ENCODE data around the gene MOV10L1.

GRCh38 chr22:50140615-50141014 is 50.8 kb downstream of the MOV10L1 start:
- TF ChIP-seq EZH2 (IDR thresholded peaks at IDR 0.05; ENCODE audit: low read length, missing control alignments): no peak
- TF ChIP-seq CTCF (conservative IDR thresholded peaks at IDR 0.05 in 1 of 2, IDR thresholded peaks at IDR 0.05 in 1 of 2; ENCODE audit: low read depth in 1 of 2, low read length in 2 of 2): no peak

Data from fibroblast of lung (primary cell).